T-cell (primary cell): ENCODE measurements around the gene ARHGAP22. TPM values are rescaled to one million over a fixed set of nuclear protein-coding genes. Genes with fewer than 3 reads are reported as not detected.

Experiments used
- ATAC-seq, 4 experiments: fragments of 200-7000 bp in 3 of 4; fragments of 150-1000 bp in 1 of 4; cut with Tn5 transposase; replicated peaks in 1 of 4; 1 replicate in 3 of 4; 2 replicates in 1 of 4; pipeline ENCODE4 v1.10.0; 2021; ENCODE audit warnings: moderate library complexity in 3 of 4, mild to moderate bottlenecking in 2 of 4, moderate number of reproducible peaks in 1 of 4
- CTCF ChIA-PET, 2 donors: fragments of 300-600 bp; sonication (Branson Sonifier 250); formaldehyde crosslinking; loops; one replicate each; lab custom pipeline; 2022; ENCODE audit warnings: antibody characterized with exemption in 2 of 2; lab: Charles Lee
- POLR2A ChIA-PET, 2 donors: fragments of 300-600 bp; sonication (Branson Sonifier 250); formaldehyde crosslinking; loops; one replicate each; lab custom pipeline; 2022; ENCODE audit warnings: antibody characterized with exemption in 2 of 2; lab: Charles Lee
- DNase-seq, 35 experiments: peaks; one replicate each; pipeline versions ENCODE4 v3.0.0 to v3.0.0-alpha.2; 2013 to 2023
- H3K27ac ChIP-seq: one replicate; pipeline ENCODE4 v1.5.1; 2013; ENCODE audit warnings: low read length
- H3K27me3 ChIP-seq, 2 experiments: replicated peaks in 1 of 2; 1 replicate in 1 of 2; 2 replicates in 1 of 2; pipeline versions ENCODE4 v1.6.1 to v1.7.0; 2013; ENCODE audit warnings: low read length in 1 of 2, mixed read lengths in 1 of 2; ENCODE audit not compliant: control insufficient read depth in 2 of 2, insufficient read depth in 2 of 2; ENCODE audit errors: extremely low read depth in 1 of 2
- H3K36me3 ChIP-seq, 2 donors: 1 replicate in 1 of 2; 2 replicates in 1 of 2; pipeline versions ENCODE4 v1.6.1 to v1.7.0; 2013; ENCODE audit warnings: low read length in 1 of 2; ENCODE audit not compliant: control insufficient read depth in 2 of 2, insufficient read depth in 1 of 2; ENCODE audit errors: extremely low read depth in 1 of 2
- H3K4me1 ChIP-seq, 2 experiments: 1 replicate in 1 of 2; 2 replicates in 1 of 2; pipeline versions ENCODE4 v1.6.1 to v1.7.0; 2013; ENCODE audit warnings: low read length in 2 of 2, mixed read lengths in 1 of 2; ENCODE audit not compliant: insufficient read depth in 2 of 2, control insufficient read depth in 1 of 2; ENCODE audit errors: extremely low read depth in 1 of 2
- H3K4me3 ChIP-seq, 2 donors: 1 replicate in 1 of 2; 2 replicates in 1 of 2; pipeline versions ENCODE4 v1.5.1 to v1.7.0; 2013; ENCODE audit warnings: mild to moderate bottlenecking in 2 of 2, low read length in 1 of 2, moderate library complexity in 1 of 2; ENCODE audit not compliant: control insufficient read depth in 1 of 2; ENCODE audit errors: extremely low read depth in 1 of 2
- H3K9me3 ChIP-seq: 2 replicates; pipeline ENCODE4 v1.7.0; 2013
- H3K27ac Mint-ChIP-seq, 2 donors: one replicate each; pipeline ENCODE4 v1.8.0; 2020 to 2021; ENCODE audit warnings: mild to moderate bottlenecking in 2 of 2, mixed read lengths in 2 of 2
- H3K27me3 Mint-ChIP-seq, 2 donors: one replicate each; pipeline ENCODE4 v1.8.0; 2021 to 2022; ENCODE audit warnings: mixed read lengths in 2 of 2
- H3K36me3 Mint-ChIP-seq: one replicate; pipeline ENCODE4 v1.8.0; 2021; ENCODE audit warnings: mixed read lengths
- H3K4me1 Mint-ChIP-seq, 3 donors: one replicate each; pipeline ENCODE4 v1.8.0; 2020 to 2022; ENCODE audit warnings: mixed read lengths in 3 of 3, mild to moderate bottlenecking in 1 of 3
- H3K4me3 Mint-ChIP-seq, 3 donors: one replicate each; pipeline ENCODE4 v1.8.0; 2020 to 2022; ENCODE audit warnings: mild to moderate bottlenecking in 3 of 3, mixed read lengths in 3 of 3, moderate library complexity in 3 of 3
- H3K9me3 Mint-ChIP-seq, 3 donors: one replicate each; pipeline ENCODE4 v1.8.0; 2020 to 2022; ENCODE audit warnings: mixed read lengths in 3 of 3
- WGBS: methylation state at CpG from one replicate; pipeline ENCODE4 v1.1.5; 2013; ENCODE audit warnings: missing lambda C conversion rate; ENCODE audit not compliant: insufficient coverage; 5-methylcytosine and 5-hydroxymethylcytosine counted together
- total RNA-seq, 35 experiments: library from RNA in 6 of 35; stranded (reverse) in 6 of 35; fragments of 120-200 nt in 1 of 35; gene quantifications; one replicate each; pipeline versions ENCODE4 v1.2.1 to v1.2.4 and lab custom pipeline; 2013 to 2026

ARHGAP22 gene
- total RNA-seq, 5 donors from 2014 or later (not counting 1 experiment from before 2014, with no cell fraction given), result 0.33 to 2.2 (median 0.60) TPM

- H3K27me3 Mint-ChIP-seq, result peaks cover 46 to 49% of the 10 kb centered on the region in 2 donors
- POLR2A ChIA-PET, result no interaction called here
- H3K4me1 Mint-ChIP-seq, result peaks cover 4 to 8% (median 5%) of the 10 kb centered on the region in 3 donors
- peaks cover 0 to 4% (median 0%) of the 10 kb centered on the region in 3 donors for H3K9me3 Mint-ChIP-seq
- no peak overlapping the region for H3K4me3 Mint-ChIP-seq
- no peak overlapping the region for H3K27ac Mint-ChIP-seq
- 89% methylated on average over 4 of the region's 4 CpGs for WGBS
- H3K4me1 ChIP-seq, result no peaks in the 10 kb centered on the region
- H3K27ac ChIP-seq, result no peak overlapping the region
- no peaks in the 10 kb centered on the region for H3K36me3 ChIP-seq
- no peak overlapping the region for H3K4me3 ChIP-seq
- DNase-seq, result no peak
- no peaks in the 10 kb centered on the region for H3K36me3 Mint-ChIP-seq
- H3K9me3 ChIP-seq, result no peaks in the 10 kb centered on the region
- CTCF ChIA-PET, result interaction anchor here in 1 of 2 donors (2.3 kb wide), 1 partner anchor 47 kb away, joined by 13 read pairs; no protein-coding TSS in a partner anchor
- no peak for ATAC-seq
- peaks cover 2 to 35% of the 10 kb centered on the region in 2 experiments for H3K27me3 ChIP-seq
Measured at GRCh38 chr10:48609899-48610584, 5.2 kb upstream of the ARHGAP22 start.

GRCh38 chr10:48609441-48609840, 4.6 kb upstream of the ARHGAP22 start:
- 80% methylated on average over 1 of the region's 5 CpGs for WGBS
- H3K27me3 Mint-ChIP-seq, result peaks cover 49 to 50% of the 10 kb centered on the region in 2 donors
- H3K36me3 Mint-ChIP-seq, result no peaks in the 10 kb centered on the region
- no peak overlapping the region for H3K4me3 Mint-ChIP-seq
- H3K9me3 ChIP-seq, result no peaks in the 10 kb centered on the region
- peaks cover 0 to 4% (median 0%) of the 10 kb centered on the region in 3 donors for H3K9me3 Mint-ChIP-seq
- H3K36me3 ChIP-seq, result no peaks in the 10 kb centered on the region
- H3K4me3 ChIP-seq, result no peak overlapping the region
- peaks cover 0 to 3% of the 10 kb centered on the region in 2 experiments for H3K4me1 ChIP-seq
- no peak overlapping the region for H3K27ac Mint-ChIP-seq
- ChIA-PET CTCF (interaction anchor here (0.6 to 2.3 kb wide), 2 partner anchors 47 to 48 kb away, joined by 3 to 13 read pairs; no protein-coding TSS in a partner anchor), POLR2A (no interaction called here)
- DNase-seq (no peak), ATAC-seq (no peak)
- H3K4me1 Mint-ChIP-seq, result peaks cover 4 to 8% (median 7%) of the 10 kb centered on the region in 3 donors
- no peak overlapping the region for H3K27ac ChIP-seq
- peaks cover 2 to 40% of the 10 kb centered on the region in 2 experiments for H3K27me3 ChIP-seq

GRCh38 chr10:48608976-48609375, 4.1 kb upstream of the ARHGAP22 start:
- H3K36me3 ChIP-seq, result no peaks in the 10 kb centered on the region
- H3K9me3 ChIP-seq, result no peaks in the 10 kb centered on the region
- H3K36me3 Mint-ChIP-seq, result no peaks in the 10 kb centered on the region
- no peak overlapping the region for H3K4me3 Mint-ChIP-seq
- ChIA-PET POLR2A (no interaction called here), CTCF (interaction anchor here (0.6 to 2.3 kb wide), 2 partner anchors 46 to 48 kb away, joined by 3 to 13 read pairs; no protein-coding TSS in a partner anchor)
- no peak overlapping the region for H3K27ac Mint-ChIP-seq
- H3K4me3 ChIP-seq, result no peak overlapping the region
- H3K27ac ChIP-seq, result no peak overlapping the region
- peaks cover 0 to 2% (median 0%) of the 10 kb centered on the region in 3 donors for H3K9me3 Mint-ChIP-seq
- peaks cover 52 to 53% of the 10 kb centered on the region in 2 donors for H3K27me3 Mint-ChIP-seq
- DNase-seq (no peak), ATAC-seq (no peak)
- H3K4me1 Mint-ChIP-seq, result peaks cover 4 to 8% (median 7%) of the 10 kb centered on the region in 3 donors
- peaks cover 6 to 45% of the 10 kb centered on the region in 2 experiments for H3K27me3 ChIP-seq
- H3K4me1 ChIP-seq, result peaks cover 0 to 3% of the 10 kb centered on the region in 2 experiments

GRCh38 chr10:48608279-48608681, 3.4 kb upstream of the ARHGAP22 start:
- Histone ChIP-seq H3K36me3 (no peaks in the 10 kb centered on the region), H3K9me3 (no peaks in the 10 kb centered on the region), H3K27ac (no peak overlapping the region), H3K4me3 (no peak overlapping the region), H3K4me1 (peaks cover 0 to 3% of the 10 kb centered on the region in 2 experiments), H3K27me3 (peaks cover 8 to 51% of the 10 kb centered on the region in 2 experiments)
- ChIA-PET POLR2A (no interaction called here), CTCF (interaction anchor here in 1 of 2 donors (2.3 kb wide), 1 partner anchor 49 kb away, joined by 13 read pairs; no protein-coding TSS in a partner anchor)
- peaks cover 4 to 8% (median 7%) of the 10 kb centered on the region in 3 donors for H3K4me1 Mint-ChIP-seq
- H3K27ac Mint-ChIP-seq, result no peak overlapping the region
- no peaks in the 10 kb centered on the region for H3K36me3 Mint-ChIP-seq
- ATAC-seq (peak; percentile 45 to 61 (median 54)), DNase-seq (peak in 7 of 35 experiments; percentile 4 to 41 (median 15))
- no peaks in the 10 kb centered on the region for H3K9me3 Mint-ChIP-seq
- no peak overlapping the region for H3K4me3 Mint-ChIP-seq
- H3K27me3 Mint-ChIP-seq, result peaks cover 50 to 53% of the 10 kb centered on the region in 2 donors
- 45% methylated on average over 1 of the region's 3 CpGs for WGBS

DNA sequence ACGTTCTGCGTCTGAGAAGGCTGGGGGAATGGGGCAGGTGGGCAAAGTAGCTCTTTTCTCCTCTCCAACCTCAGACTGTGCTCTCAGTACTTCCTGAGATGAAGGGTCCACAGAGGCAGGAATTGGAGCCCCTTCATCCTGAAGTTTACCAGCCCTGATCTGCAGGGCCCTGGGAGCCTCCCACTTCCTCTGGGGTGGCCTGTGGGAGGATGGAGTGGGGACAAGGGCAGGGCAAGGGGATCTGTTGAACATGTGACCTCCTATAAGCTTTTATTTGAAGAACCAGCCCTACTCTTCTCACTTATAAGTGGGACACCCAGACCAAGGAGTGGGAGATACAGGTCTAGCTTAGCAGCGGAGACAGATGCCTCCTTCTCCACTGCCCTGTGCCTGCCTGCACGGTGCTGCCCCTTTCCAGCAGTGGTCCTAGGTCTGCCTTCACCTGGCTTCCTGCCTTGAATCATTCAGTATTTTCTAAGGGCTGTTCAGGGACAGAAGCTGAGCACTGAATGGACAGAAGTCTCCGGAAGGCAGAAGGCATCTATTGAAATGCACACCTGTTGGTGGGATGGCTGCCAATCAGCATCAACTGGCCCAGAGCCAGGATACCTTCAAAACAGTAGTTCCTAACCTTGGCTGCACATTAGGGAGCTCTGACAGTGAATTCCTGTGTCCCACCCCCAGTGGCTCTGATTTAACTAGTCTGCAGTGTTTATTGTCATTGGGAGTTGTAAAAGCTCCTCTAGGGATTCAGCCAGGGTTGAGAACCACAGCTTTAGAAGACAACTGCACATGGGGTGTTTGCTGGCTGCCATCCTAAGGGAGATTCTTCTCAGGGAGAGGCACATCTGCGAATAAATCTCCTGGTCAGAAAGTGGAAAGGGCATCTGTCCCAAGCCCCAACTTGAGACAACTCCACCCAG, 2.7 kb upstream of the ARHGAP22 start:
- ChIA-PET CTCF (interaction anchor here (0.7 to 2.3 kb wide), 3 partner anchors 48 to 370 kb away, joined by 3 to 13 read pairs (median 4); no protein-coding TSS in a partner anchor), POLR2A (no interaction called here)
- peaks cover 4 to 8% (median 7%) of the 10 kb centered on the region in 3 donors for H3K4me1 Mint-ChIP-seq
- Histone ChIP-seq H3K4me3 (no peak overlapping the region), H3K4me1 (peaks cover 0 to 3% of the 10 kb centered on the region in 2 experiments), H3K27me3 (peaks cover 8 to 51% of the 10 kb centered on the region in 2 experiments), H3K36me3 (no peaks in the 10 kb centered on the region), H3K27ac (no peak overlapping the region), H3K9me3 (no peaks in the 10 kb centered on the region)
- H3K27me3 Mint-ChIP-seq, result peaks cover 45 to 49% of the 10 kb centered on the region in 2 donors
- no peak overlapping the region for H3K4me3 Mint-ChIP-seq
- ATAC-seq (no peak), DNase-seq (no peak)
- no peaks in the 10 kb centered on the region for H3K9me3 Mint-ChIP-seq
- 89% methylated on average over 3 of the region's 6 CpGs for WGBS
- H3K36me3 Mint-ChIP-seq, result no peaks in the 10 kb centered on the region
- H3K27ac Mint-ChIP-seq, result no peak overlapping the region
